Inflammatory macrophage (primary cell): Measurements from ENCODE around the gene LGR5.
"Not testable (repeated sequence)": the region's sequence is repeated elsewhere in the genome, so short reads cannot be mapped to it uniquely, and the experiment has no call there.

Source experiments
- DNase-seq, 2 donors: peaks; one replicate each; pipeline ENCODE4 v3.0.0-alpha.2; 2020 to 2022

LGR5 gene

GRCh38 chr12:71477609-71478008, 38.0 kb downstream of the LGR5 start:
- no peak for DNase-seq

- DNase-seq: no peak
These were observed 38.7 kb downstream of the LGR5 start for GRCh38 chr12:71478270-71478669.

GRCh38 chr12:71484272-71484905, 44.8 kb downstream of the LGR5 start:
- no peak for DNase-seq

- not testable (repeated sequence) for DNase-seq
These were observed 51.2 kb downstream of the LGR5 start for GRCh38 chr12:71490844-71491243.

- DNase-seq: no peak
These were observed 53.0 kb downstream of the LGR5 start for GRCh38 chr12:71492604-71493003.

GRCh38 chr12:71499834-71500233, 60.2 kb downstream of the LGR5 start:
- no peak for DNase-seq

GRCh38 chr12:71503579-71504391, 64.2 kb downstream of the LGR5 start:
- DNase-seq: no peak

- no peak for DNase-seq
These were observed 64.9 kb downstream of the LGR5 start for GRCh38 chr12:71504476-71504875.

GRCh38 chr12:71509705-71510104, 70.1 kb downstream of the LGR5 start:
- DNase-seq: no peak

GRCh38 chr12:71517145-71517846, 77.7 kb downstream of the LGR5 start:
- no peak for DNase-seq

GRCh38 chr12:71521125-71521524, 81.5 kb downstream of the LGR5 start:
- DNase-seq: no peak

- no peak for DNase-seq
These were observed 85.0 kb downstream of the LGR5 start for GRCh38 chr12:71524626-71525025.

GRCh38 chr12:71533703-71534102, 94.1 kb downstream of the LGR5 start:
- DNase-seq: no peak

- no peak for DNase-seq
These were observed 96.8 kb downstream of the LGR5 start for GRCh38 chr12:71536279-71536938.

- DNase-seq: no peak
These were observed 97.5 kb downstream of the LGR5 start for GRCh38 chr12:71536939-71537622.

- DNase-seq: no peak
These were observed 99.2 kb downstream of the LGR5 start for GRCh38 chr12:71538807-71539206.

- DNase-seq: no peak
These were observed 102.0 kb downstream of the LGR5 start for GRCh38 chr12:71541583-71541982.

- DNase-seq: no peak
These were observed 106.8 kb downstream of the LGR5 start for GRCh38 chr12:71546322-71546861.

GRCh38 chr12:71548893-71549292, 109.3 kb downstream of the LGR5 start:
- no peak for DNase-seq

- peak; percentile 11 to 15 for DNase-seq
These were observed 111.9 kb downstream of the LGR5 start for GRCh38 chr12:71551529-71551928.

- no peak for DNase-seq
These were observed 113.3 kb downstream of the LGR5 start for GRCh38 chr12:71552728-71553501.
